NCI-H2107 treated with DMSO at 0.1 percent for 48 hours (cell line): ENCODE results near the gene FLNA.
"Not testable (repeated sequence)": the region's sequence is repeated elsewhere in the genome, so short reads cannot be mapped to it uniquely, and the experiment has no call there.

Experiments
- DNase-seq: peaks from one replicate; lab custom pipeline; 2025; ENCODE audit not compliant: unreplicated experiment; lab: John Stamatoyannopoulos, UW

Gene FLNA

DNA sequence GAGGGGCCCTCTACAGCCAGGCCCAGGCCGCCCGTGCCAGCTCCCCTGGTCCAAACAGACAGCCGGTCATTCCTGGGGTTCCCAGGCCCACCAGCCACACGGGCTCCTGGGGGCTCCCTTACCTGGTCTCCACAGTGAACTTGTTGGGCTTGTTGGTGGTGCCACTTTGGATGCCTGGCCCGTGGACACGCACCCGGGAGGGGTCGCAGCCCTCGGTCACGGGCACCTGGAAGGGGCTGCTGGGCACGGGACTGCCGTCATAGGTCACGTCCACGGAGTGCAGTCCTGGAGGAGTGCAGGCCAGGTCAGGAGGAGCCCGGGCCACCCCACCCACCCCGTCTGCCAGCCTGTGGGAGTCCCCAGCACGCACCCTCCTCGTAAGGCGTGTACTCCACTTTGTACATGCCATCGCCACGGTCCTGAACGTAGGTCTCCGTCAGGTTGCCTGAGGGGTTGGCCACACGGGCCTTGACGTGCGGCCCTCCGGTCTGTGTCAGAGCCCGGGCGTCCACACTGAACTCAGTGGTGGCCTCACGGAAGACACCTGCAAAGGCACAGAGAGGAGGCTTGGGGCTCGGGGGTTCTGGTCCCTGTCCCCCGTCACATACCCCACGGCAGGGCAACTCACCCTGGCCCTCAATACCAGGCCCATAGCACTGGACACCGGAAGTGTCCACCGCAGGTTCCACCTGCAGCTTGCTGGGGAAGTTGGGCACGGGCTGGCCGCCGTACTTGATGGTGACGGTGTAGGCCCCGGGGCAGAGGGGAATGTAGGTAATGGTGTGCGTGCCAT, 14.9 kb downstream of the FLNA start:
- DNase-seq: no peak

DNA sequence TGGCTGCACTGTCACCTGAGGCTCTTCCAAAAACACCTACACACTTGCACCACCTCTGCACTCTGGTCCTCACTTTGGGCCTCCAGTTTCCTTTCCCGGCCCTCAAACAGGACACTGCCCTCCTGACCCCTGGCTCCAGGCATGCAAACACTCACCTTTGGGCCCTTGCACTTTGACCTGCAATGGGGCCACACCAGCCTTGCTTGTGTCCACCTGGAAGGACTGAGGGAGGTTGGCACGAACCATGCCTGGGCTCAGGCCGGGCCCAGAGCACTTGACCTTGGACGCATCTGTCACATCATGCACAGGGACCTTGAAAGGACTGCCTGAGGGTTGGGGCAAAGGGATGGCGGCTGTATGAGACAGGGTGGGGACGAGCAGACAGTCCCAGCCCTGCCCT, 15.6 kb downstream of the FLNA start:
- DNase-seq: no peak

DNA sequence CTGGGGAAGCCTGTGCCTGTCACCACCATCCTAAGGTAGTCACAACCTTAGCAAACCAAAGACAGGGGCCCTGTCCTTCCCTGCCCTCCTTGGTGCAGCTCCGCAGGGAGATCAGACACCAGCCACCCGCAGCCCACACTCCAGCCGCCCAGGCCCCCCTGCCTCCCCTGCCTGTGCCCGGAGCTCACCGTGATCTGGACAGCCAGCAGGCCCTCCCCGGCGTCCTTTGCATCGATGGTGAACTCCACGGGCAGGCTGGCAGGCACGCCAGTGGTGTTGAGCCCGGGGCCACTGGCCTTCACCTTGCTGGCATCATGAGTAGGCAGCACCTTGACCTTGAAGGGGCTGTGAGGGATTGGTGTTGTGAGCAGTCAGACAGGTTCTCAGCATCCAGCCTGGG, 16.4 kb downstream of the FLNA start:
- DNase-seq: no peak

DNA sequence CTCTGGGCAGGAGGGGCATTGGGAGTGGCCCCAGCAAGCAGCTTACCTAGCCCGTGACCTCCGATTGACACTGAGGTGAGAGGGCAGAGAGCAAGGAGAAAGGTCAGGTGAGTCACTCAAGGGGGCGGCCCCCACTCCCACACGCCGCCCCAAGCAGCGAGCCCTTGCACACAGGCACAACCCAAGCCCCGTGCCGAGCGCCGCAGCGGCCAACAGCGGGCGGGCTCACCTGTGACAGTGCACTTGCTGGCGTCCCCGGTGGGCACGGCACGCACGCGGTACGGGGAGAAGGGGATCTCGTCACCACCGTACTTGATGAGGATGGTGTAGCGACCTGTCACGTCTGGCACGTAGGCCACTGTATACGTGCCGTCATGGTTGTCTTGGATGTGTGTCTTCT, 17.2 kb downstream of the FLNA start:
- DNase-seq: no peak

DNA sequence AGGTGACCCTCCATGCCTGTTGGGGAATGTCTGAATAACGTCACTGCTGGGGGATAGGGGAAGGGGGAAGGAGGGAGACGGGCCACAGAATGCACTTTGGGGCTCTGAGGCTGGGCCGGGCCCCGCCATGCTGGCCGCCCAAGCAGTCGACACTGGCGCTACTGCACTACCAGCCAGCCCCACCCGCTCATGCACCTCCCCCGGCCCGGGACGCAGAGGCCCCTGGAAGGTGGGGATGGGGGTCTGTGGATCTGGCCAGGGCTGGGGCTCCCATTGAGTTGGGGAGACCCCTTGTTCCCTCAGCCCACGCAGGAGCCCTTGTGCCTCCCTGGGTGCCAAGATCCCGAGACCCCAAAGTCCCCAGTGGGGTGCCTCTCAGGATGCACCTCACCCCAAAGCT, 17.8 kb downstream of the FLNA start:
- no peak for DNase-seq

DNA sequence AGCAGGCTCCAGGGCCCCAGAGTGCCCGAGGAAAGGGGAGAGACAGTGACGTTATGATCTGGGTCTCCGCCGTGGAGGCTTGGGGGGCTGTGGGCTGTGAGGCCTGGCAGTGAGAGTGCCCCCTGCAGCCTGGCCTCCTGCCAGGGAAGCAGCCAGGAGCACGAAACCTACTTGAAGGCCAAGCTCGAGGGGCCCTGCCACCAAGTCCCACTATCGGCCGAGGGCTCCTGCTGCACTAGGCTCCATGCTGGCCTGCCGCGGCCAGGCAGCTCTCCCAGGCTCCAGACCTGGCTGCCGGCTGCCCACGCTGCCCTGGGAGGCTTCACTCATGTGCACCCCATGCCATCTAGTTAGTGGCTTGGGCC, 18.7 kb downstream of the FLNA start:
- no peak for DNase-seq

DNA sequence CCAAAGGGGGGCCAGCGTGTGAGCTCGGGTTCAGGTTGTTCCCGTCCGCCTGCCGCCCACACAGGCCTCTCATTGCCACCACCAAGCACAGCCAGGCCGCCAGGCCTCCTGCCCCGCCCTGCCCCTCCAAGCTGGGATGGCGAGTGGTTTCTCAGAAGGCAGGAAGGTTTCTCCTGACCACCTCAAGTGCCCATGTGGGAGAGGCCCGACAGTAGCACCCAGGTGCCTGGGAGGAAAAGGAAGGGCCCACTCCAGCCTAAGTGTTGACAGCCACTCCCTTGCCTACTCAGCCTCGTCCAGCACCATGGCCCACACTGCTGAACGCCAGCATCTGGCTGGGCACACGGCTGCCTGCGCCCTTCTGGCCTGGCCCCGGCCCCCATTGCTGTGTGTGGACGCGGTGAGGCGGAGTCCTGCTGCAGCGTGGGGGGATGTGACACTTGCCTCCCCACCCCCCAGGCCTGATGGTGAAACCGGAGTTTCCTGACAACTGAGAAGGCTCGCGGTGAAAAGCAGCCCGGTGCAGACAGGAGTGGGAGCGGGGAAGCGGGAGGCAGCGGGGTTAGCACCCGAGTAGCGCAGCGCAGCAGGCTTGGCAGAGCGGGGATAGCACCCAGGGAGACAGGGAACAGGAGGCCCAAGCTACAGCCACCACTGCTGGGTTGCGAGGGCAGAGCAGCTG, 19.2 kb downstream of the FLNA start:
- DNase-seq: no peak

DNA sequence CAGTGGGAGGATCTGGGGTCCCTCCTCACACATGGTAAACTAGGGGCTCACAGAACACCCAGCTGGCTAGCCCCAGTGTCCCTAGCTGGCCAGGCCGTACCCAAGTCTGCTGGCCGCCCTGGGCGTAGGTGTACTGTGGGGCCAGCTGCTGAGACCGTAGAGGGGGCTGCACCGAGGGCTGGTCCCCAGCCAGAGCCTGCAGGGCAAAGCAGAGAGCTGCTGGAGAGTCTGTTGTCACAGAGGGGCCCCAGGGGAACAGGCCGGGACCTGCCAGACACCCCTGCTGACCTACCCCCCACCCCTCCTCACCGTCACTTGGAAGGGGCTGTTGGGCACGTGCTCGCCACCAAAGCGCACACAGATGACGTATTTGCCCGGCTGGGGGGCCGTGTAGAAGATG, 19.9 kb downstream of the FLNA start:
- DNase-seq: no peak

DNA sequence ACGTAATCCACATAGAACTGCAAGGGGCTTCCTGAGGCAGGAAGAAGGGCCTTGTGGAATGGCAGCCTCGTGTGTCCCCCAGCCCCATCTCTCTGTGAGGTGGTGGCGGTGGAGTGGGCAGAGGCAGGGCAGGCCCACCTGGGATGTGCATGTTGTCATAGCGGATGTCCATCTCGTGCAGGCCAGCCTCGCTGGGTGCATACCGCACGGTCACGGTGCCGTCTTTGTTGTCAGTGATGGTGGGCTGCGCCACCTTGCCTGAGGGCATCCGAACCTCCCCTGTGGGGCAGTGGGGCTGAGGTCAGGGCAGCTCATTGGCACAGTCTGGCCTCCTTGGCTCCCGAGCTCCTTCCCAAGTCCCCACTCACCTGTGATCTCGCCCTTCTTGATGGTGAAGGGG, 20.4 kb downstream of the FLNA start:
- DNase-seq: no peak

DNA sequence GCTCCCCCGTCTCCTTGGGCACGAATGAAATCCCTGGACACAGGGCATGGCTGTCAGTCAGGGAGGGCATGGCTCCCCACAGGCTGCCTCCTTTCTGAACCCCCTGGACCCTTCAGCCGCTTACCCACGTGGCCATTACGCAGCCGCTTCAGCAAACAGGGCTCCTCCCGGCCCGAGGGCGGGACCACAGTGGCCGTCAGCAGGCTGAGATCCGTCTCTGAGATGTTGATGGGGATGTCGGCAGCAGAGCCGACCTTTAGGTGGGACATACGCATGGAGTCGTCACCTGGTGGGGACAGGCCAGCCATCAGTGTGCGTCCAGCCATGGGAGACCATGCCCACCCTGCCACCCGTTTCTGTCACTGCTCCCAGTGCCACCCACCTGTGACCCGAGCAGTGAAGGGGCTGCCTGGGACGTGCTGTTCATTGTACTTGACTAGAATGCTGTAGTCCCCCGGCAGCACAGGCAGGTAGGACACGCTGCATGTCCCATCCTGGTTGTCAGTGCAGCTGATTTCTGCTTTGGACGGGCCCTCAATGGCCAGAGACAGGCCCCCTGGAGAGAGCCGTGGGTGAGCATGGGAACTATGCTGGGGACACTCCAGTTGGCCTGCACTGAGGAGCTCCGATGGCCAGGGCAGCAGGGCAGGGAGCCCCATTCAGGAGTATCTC, 21.1 kb downstream of the FLNA start:
- no peak for DNase-seq

DNA sequence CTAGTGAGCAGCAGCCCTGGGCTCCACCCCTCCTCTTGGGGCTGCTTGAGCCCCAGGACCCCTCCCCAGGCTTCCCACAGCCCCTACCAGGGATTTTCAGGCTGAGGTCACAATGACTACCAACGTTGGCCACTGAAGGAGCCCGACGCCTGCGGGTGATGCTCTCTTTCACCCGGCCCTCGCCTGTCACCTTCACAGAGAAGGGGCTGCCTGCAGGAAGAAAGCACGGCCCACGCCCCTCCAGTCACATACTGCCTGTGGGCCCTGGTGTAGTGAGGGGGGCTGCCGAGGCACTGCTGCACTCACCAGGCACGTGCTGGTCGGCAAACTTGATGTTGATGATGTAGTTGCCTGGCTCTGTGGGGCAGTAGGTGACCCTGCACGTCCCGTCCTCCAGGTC, 22.0 kb downstream of the FLNA start:
- DNase-seq: no peak

DNA sequence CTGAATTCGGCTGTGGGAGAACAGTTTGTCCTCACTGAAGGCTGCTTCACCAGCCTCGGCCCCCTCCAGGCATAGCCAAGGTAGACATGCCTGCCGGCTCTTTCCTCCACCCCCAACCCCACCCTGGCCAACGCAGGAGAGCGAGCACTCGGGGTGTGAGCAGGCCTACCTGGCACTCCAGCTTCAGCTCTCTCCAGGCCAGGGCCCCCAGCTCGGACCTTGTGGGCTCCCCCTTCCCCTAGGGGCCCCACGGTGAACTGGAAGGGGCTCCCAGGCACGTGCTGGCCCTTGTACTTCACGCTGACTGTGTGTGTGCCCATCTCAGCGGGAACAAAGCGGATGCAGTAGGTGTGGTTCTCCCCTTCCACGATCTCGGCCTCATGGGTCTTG, 22.4 kb downstream of the FLNA start:
- no peak for DNase-seq

DNA sequence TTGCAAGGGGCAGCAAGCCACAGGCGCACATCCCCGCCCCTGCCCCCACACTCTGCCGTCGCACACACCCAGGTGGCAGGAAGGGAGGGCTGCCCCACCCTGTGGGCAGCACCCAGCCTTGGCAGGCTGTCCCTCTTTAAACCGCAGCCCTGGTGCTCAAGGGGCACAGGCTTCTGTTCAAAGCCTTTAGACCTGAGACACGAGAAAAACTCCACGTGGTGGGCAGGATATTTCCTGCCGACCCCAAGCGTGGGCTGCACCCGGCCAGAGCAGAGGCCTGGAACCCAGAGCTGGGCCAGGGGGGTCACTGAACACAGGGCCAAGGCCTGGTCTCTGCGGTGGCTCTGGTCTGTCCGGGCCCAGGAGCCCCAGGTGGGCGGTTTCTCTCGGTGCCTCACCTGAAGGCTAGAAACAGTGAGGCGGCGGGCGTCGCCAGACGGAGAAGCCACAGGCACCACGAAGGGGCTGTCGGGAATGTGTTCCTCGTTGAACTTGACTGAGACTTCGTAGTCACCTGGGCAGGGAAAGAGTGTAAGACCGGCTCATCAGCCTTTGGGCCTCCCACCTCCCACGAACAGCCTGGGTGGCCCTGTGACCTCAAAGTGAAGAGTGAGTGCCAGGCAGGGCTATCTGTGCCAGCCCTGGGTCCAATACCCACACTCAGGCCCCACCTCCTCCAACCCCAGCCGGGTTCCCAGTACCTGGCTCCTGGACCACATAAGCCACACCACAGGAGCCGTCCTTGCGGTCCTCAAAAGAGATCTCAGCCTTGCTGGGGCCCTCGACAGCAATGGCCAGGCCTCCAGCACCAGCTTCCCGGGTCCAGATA, 23.0 kb downstream of the FLNA start:
- no peak for DNase-seq

DNA sequence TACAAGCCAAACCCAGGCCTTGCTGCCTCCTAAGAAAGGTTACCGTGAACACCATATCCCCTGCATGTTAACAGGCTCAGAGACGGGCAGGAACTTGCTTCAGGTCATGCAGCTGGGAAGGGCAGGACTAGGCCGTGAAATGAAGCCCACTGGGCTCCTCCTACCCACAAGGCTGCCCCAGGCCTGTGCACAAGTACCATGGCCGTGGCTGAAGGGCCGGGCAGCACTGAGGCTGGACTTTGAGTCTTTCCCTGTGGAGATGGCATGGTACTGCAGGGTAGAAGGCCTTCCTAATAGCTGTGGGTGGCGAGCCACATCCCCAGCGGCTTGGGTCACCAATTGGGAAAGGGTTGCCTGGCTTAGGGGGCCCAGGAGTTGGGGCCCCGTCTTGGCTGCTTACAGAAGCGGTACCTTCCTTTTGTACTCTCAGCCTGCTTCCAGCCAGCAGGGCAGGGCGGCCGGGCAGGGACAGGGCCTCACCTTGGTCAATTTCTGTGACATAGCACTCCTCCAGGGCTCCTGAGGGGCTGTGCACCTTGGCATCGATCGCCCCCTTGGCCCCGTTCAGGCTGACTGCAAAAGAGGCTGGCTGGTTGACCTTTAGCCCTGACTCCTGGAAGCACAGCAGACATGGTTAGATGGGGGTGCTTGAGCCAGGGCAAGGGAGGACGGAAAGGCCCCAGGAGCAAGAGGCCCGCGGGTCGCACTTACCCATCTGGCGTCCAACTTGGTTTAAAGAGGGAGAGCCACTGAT, 23.8 kb downstream of the FLNA start:
- no peak for DNase-seq

DNA sequence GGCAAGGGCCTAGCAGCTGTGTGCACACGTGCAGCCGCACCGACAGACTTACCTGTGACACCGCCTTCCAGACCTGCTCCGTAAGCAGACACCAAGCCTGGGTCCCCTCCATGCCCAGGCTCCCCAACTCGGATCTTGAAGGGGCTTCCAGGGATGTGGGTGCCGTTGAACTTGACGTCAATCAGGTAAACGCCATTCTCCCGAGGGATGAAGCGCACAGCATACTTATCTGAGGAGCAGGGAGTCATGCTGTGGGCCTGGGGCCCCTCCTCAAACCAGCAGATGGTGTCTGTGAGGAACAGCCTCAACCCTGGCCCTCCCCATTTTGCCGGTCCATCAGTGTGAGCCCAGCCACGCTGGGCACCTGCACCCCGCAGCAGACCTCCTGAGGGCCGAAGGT, 24.5 kb downstream of the FLNA start:
- DNase-seq: no peak

DNA sequence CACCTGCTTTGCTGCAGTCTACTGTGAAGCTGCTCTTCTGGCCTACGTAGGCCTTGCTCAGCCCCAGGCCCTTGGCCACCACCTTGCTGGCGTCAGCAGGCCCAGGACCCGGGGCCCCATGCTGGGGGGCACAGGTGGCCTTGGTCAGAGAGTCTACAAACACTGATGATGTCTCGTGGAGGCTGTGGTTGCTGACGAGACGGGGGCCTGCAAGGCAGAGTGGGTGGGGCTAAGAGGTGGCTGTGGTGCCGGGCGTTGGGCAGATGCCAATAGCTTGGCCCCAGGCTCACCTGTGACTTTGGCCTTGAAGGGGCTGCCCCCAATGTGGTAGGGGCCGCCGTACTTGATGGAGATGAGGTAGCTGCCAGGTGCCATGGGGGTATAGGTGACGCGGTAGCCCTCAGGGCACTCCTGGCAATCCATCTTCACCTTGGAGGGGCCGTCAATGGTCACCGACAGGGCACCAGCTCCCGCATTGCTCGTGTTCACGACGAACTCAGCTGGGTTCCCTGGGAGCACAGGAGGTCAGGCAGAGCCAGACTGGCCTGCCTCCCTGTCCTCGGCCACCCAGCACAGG, 25.0 kb downstream of the FLNA start:
- no peak for DNase-seq

DNA sequence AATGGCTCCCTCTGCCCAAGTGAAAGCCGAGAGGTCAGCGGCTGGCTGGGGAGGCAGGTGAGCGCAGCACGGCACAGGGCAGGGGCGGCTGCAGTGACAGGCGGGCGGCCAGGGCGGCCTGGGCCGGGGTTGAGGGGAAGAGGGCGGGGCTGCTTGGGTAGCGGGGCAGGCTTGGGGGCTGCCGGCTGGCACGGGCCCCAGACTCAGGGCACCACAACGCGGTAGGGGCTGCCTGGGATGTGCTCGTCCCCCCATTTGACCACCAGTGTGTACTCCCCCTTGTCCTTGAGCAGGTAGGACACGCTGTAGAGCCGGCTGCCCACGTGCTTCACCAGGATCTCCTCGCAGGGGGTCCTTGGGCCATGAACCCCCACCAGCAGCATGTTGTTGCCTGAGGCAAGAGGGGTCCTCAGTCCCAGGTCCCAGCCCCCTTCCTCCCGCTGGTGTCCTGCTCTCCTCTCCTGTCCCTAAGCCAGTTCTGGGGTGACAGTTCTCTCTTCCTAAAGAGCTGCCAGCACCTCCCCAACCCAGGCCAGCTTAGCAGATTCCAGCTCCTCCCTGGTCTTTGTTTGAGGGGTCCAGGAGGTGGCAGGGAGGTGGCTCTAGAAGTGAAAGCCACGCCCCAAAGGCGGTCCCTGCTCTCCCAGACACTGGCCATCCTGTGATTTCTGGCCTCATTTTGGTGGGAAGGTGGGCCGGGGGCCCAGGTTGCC, 25.6 kb downstream of the FLNA start:
- DNase-seq: no peak

DNA sequence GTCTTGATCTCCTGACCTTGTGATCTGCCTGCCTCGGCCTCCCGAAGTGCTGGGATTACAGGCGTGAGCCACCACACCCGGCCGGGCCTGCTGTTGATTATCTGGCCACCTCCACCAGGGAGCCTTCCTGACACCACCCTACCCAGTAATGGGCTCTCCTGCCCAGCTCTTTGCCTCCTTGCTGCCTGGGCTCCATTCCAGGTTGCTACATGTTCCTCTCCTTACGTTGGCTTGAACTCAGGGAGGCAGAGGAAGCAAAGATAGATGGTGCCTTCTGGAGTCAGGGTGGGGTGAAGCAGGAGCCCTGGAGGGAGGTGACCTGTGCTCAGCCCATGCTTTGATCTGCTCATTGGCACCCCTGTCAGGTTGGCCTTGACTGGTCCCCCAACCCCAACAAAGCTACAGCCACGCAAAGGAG, 26.3 kb downstream of the FLNA start:
- no peak for DNase-seq

DNA sequence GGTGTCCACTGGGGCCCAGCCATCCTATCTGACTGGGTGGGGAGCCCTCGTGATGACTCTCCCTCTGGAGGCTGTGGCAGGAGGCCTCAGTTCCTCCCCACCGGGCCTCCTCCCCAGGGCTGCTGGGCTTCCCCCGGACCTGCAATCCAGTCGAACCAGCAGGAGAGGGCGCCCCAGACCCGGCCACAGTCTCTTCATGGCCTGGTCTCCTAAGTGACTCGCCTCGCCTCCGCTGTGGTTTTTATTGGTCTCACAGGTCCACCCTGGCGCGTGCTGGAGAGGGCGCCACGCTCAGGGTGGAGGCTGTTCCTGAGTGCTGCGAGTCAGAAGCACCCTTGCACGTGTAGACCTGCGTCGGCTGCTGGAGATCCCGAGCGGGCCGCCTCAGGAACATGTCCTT, 30.8 kb downstream of the FLNA start:
- DNase-seq: not testable (repeated sequence)

DNA sequence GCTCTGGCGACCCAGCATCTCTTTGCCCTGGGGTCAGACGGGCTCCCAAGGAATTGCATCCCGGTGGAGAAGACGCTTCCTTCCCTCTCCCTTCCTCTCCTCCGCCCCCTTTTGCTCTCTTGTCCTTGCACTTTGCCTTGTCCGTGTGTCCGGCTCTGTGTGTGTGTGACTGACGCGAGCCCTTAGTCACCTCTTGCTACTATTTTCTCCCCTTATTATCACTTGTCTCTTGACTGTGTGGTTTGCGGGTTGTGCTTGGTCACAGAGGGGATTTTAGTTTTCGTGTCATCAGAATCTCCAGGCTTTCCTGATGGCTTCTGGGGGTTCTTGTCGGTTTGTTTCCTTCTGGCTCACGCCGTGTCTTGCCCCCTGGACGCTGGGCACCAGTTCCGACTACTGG, 31.4 kb downstream of the FLNA start:
- not testable (repeated sequence) for DNase-seq
